Measurements from ENCODE around the gene MCM9. TPM values are rescaled to one million over a fixed set of nuclear protein-coding genes. Genes with fewer than 3 reads are reported as not detected.
"Not testable (repeated sequence)": the region's sequence is repeated elsewhere in the genome, so short reads cannot be mapped to it uniquely, and the experiment has no call there.

The MCM9 gene
- total RNA-seq, 4 donors from 2014 or later = 11.2 to 18.0 (median 17.4) TPM

- Histone ChIP-seq H3K9me3 (no peaks in the 10 kb centered on the region), H3K4me3 (no peak overlapping the region), H3K27me3 (no peaks in the 10 kb centered on the region), H3K36me3 (no peaks in the 10 kb centered on the region), H3K27ac (no peak overlapping the region), H3K4me1 (peaks cover 0 to 3% (median 0%) of the 10 kb centered on the region in 4 donors)
- 96 to 98% methylated on average over 5 of the region's 5 CpGs for WGBS, 2 donors
- no peak for DNase-seq (ENCODE audit: low spot score in 2 of 2)
- no peak for TF ChIP-seq EP300 (IDR thresholded peaks at IDR 0.05)
- TF ChIP-seq CTCF (IDR thresholded peaks at IDR 0.05) = no peak
- no peak for TF ChIP-seq POLR2A (IDR thresholded peaks at IDR 0.05)
Measured at GRCh38 chr6:118871331-118871730, 63.6 kb downstream of the MCM9 start.

- H3K9me3 ChIP-seq = no peaks in the 10 kb centered on the region
- H3K27me3 ChIP-seq = no peaks in the 10 kb centered on the region
- H3K4me3 ChIP-seq = no peak overlapping the region
- H3K4me1 ChIP-seq = no peaks in the 10 kb centered on the region
- no peak overlapping the region for H3K27ac ChIP-seq
- H3K36me3 ChIP-seq = no peaks in the 10 kb centered on the region
- no peak for DNase-seq (ENCODE audit: low spot score in 2 of 2)
- WGBS, 2 donors = 91 to 96% methylated on average over 2 of the region's 2 CpGs
- TF ChIP-seq EP300 (IDR thresholded peaks at IDR 0.05) (no peak), POLR2A (IDR thresholded peaks at IDR 0.05) (no peak), CTCF (IDR thresholded peaks at IDR 0.05) (no peak)
Measured at GRCh38 chr6:118869894-118870589, 64.9 kb downstream of the MCM9 start.

- no peaks in the 10 kb centered on the region for H3K4me1 ChIP-seq
- no peak overlapping the region for H3K4me3 ChIP-seq
- TF ChIP-seq CTCF (IDR thresholded peaks at IDR 0.05) = no peak
- no peak for TF ChIP-seq POLR2A (IDR thresholded peaks at IDR 0.05)
- no peak for TF ChIP-seq EP300 (IDR thresholded peaks at IDR 0.05)
- H3K27me3 ChIP-seq = no peaks in the 10 kb centered on the region
- H3K36me3 ChIP-seq = no peaks in the 10 kb centered on the region
- H3K9me3 ChIP-seq = no peaks in the 10 kb centered on the region
- no peak overlapping the region for H3K27ac ChIP-seq
- no peak for DNase-seq (ENCODE audit: low spot score in 2 of 2)
- 92 to 98% methylated on average over 2 of the region's 2 CpGs for WGBS, 2 donors
Measured at GRCh38 chr6:118869350-118869749, 65.6 kb downstream of the MCM9 start.

- H3K4me1 ChIP-seq; H3K9me3 ChIP-seq; DNase-seq (ENCODE audit: low spot score in 2 of 2); H3K4me3 ChIP-seq; H3K27me3 ChIP-seq; H3K36me3 ChIP-seq; H3K27ac ChIP-seq: not testable (repeated sequence)
- WGBS, 2 donors = 95 to 96% methylated on average over 2 of the region's 2 CpGs
Measured at GRCh38 chr6:118868901-118869300, 66.1 kb downstream of the MCM9 start.

GRCh38 chr6:118867181-118867580 lies 67.8 kb downstream of the MCM9 start:
- Histone ChIP-seq H3K9me3 (no peaks in the 10 kb centered on the region), H3K4me1 (no peaks in the 10 kb centered on the region), H3K4me3 (no peak overlapping the region), H3K36me3 (peaks cover 0 to under 1% (median 0%) of the 10 kb centered on the region in 3 donors), H3K27ac (no peak overlapping the region), H3K27me3 (no peaks in the 10 kb centered on the region)
- no peak for DNase-seq (ENCODE audit: low spot score in 2 of 2)
- 89 to 95% methylated on average over 4 of the region's 4 CpGs for WGBS, 2 donors
- TF ChIP-seq CTCF (IDR thresholded peaks at IDR 0.05) (no peak), POLR2A (IDR thresholded peaks at IDR 0.05) (no peak), EP300 (IDR thresholded peaks at IDR 0.05) (no peak)

GRCh38 chr6:118865100-118865391 lies 69.9 kb downstream of the MCM9 start:
- no peak overlapping the region for H3K27ac ChIP-seq
- H3K36me3 ChIP-seq = peaks cover 0 to 19% (median 0%) of the 10 kb centered on the region in 3 donors
- 64 to 86% methylated on average over 2 of the region's 2 CpGs for WGBS, 2 donors
- no peak for TF ChIP-seq EP300 (IDR thresholded peaks at IDR 0.05)
- no peak for TF ChIP-seq CTCF (IDR thresholded peaks at IDR 0.05)
- TF ChIP-seq POLR2A (IDR thresholded peaks at IDR 0.05) = no peak
- H3K4me3 ChIP-seq = no peak overlapping the region
- H3K9me3 ChIP-seq = peaks cover 0 to 9% (median 0%) of the 10 kb centered on the region in 4 donors
- H3K4me1 ChIP-seq = no peaks in the 10 kb centered on the region
- H3K27me3 ChIP-seq = no peaks in the 10 kb centered on the region
- DNase-seq (ENCODE audit: low spot score in 2 of 2) = no peak
